PC-3 (cell line): ENCODE measurements around the gene LASP1NB.

Source experiments
- CTCF ChIP-seq: fragments of 300-600 bp; sonication (generic); conservative IDR thresholded peaks from 2 replicates; pipeline ENCODE4 v1.5.1; 2017; ENCODE audit warnings: antibody characterized with exemption, low read depth, mild to moderate bottlenecking, low read length
- EZH2 ChIP-seq: fragments of 300-600 bp; sonication (generic); IDR thresholded peaks from one replicate; pipeline ENCODE4 v1.6.1; 2017; ENCODE audit warnings: antibody characterized with exemption, mild to moderate bottlenecking, low read length; ENCODE audit not compliant: unreplicated experiment

GRCh38 chr17:38947189-38947588 lies 21.8 kb downstream of the LASP1NB start:
- TF ChIP-seq CTCF: no peak
- no peak for TF ChIP-seq EZH2
